HL-60 (cell line): ENCODE results near the gene NMUR1.

Experiments used
- POLR2AphosphoS5 ChIP-seq: IDR thresholded peaks from 2 replicates; pipeline ENCODE4 v1.6.1; 2012; ENCODE audit warnings: low read depth
- SPI1 ChIP-seq: IDR thresholded peaks from 2 replicates; pipeline ENCODE4 v1.6.1; 2012; ENCODE audit warnings: low read depth, mild to moderate bottlenecking, borderline replicate concordance
- TF ChIP-seq, protein P1 (sequence below): IDR thresholded peaks from 2 replicates; pipeline ENCODE4 v1.6.1; 2012; ENCODE audit warnings: low read depth; ENCODE audit not compliant: insufficient replicate concordance
- TF ChIP-seq, protein P2 (sequence below): IDR thresholded peaks from one replicate; pipeline ENCODE4 v1.5.1; 2011; ENCODE audit warnings: low read length, control low read depth, inconsistent platforms; ENCODE audit not compliant: insufficient read depth

DNA sequence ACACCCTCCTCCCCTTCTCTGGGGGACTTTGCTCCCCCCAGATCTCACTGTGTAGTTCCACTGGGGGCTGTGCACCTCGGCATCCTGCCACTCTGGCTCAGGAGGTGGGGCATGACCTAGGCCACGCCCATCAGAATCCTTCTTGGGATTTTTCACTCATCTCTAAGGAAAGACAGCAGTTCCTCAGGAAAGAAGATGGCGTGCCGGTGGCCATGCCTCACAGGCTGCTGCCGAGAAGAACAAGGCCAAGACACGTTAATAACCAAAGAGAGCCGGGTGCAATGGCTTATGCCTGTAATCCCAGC is 3.2 kb downstream of the NMUR1 start:
- TF ChIP-seq SPI1 (no peak), POLR2AphosphoS5 (no peak)
- TF ChIP-seq, protein P1, sequence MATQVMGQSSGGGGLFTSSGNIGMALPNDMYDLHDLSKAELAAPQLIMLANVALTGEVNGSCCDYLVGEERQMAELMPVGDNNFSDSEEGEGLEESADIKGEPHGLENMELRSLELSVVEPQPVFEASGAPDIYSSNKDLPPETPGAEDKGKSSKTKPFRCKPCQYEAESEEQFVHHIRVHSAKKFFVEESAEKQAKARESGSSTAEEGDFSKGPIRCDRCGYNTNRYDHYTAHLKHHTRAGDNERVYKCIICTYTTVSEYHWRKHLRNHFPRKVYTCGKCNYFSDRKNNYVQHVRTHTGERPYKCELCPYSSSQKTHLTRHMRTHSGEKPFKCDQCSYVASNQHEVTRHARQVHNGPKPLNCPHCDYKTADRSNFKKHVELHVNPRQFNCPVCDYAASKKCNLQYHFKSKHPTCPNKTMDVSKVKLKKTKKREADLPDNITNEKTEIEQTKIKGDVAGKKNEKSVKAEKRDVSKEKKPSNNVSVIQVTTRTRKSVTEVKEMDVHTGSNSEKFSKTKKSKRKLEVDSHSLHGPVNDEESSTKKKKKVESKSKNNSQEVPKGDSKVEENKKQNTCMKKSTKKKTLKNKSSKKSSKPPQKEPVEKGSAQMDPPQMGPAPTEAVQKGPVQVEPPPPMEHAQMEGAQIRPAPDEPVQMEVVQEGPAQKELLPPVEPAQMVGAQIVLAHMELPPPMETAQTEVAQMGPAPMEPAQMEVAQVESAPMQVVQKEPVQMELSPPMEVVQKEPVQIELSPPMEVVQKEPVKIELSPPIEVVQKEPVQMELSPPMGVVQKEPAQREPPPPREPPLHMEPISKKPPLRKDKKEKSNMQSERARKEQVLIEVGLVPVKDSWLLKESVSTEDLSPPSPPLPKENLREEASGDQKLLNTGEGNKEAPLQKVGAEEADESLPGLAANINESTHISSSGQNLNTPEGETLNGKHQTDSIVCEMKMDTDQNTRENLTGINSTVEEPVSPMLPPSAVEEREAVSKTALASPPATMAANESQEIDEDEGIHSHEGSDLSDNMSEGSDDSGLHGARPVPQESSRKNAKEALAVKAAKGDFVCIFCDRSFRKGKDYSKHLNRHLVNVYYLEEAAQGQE: no peak
- TF ChIP-seq, protein P2, sequence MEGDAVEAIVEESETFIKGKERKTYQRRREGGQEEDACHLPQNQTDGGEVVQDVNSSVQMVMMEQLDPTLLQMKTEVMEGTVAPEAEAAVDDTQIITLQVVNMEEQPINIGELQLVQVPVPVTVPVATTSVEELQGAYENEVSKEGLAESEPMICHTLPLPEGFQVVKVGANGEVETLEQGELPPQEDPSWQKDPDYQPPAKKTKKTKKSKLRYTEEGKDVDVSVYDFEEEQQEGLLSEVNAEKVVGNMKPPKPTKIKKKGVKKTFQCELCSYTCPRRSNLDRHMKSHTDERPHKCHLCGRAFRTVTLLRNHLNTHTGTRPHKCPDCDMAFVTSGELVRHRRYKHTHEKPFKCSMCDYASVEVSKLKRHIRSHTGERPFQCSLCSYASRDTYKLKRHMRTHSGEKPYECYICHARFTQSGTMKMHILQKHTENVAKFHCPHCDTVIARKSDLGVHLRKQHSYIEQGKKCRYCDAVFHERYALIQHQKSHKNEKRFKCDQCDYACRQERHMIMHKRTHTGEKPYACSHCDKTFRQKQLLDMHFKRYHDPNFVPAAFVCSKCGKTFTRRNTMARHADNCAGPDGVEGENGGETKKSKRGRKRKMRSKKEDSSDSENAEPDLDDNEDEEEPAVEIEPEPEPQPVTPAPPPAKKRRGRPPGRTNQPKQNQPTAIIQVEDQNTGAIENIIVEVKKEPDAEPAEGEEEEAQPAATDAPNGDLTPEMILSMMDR: no peak
